Activated CD4-positive, alpha-beta T cell treated with anti-CD3 and anti-CD28 coated beads for 1 hour (primary cell): ENCODE measurements around the gene CPVL.

Experiments
- DNase-seq: peaks from one replicate; pipeline ENCODE4 v3.0.0-alpha.2; 2020

Gene CPVL

DNA sequence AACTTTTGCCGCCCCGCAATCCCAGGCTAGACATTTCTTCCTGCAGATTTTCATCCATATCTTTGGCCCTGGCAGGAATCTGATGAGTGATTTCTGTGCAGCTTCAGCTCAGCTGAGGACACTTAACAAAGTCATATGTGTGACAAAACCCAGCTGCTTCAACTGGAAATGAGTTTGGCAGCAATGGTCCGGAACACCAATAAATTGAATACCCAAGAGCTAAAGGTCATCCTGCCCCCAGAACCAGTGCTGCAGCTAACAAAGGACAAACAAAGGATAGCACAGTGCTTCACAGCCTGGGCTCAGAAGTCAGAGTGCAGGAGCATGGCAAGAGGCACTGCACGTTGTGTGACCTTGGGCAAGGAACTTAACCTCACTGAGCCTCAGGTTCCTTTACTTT is 148.2 kb downstream of the CPVL start:
- DNase-seq = no peak

DNA sequence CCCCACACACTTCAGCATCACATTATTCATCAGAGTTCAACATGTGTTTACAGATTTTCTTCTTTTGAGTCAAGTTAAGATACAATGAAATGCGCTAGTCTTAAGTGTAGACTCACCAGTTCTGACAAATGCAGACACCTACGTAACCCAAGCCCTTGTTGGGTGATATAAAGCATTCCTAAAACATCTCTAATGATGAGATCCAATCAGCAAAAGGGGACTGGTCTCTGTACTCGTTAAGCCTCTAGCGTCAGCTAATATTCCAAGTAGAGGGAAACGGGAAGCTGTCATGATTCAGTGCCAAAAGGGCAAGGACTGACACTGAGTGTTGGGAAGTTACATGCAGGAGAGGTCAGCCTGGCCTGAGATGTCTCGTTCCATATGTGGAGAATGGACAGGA is 149.5 kb downstream of the CPVL start:
- no peak for DNase-seq

DNA sequence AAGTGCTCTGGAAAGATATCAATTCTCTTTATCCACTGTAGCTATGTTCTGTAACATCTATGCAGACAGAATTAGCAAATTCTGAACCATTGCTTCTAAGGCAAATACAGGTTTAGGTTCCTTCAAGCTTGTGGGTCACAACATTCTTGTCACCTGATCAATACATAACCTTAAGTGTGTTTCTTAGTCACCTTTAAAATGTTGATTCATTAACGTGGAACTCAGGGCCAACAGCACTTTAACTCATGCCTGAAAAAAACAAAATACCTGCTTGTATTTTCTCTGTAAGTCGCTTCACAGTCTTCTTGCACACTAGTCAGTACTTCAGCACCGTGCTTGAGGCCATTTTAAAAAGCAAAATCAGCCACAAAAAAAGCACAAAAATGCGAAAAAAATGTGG is 153.0 kb downstream of the CPVL start:
- no peak for DNase-seq

DNA sequence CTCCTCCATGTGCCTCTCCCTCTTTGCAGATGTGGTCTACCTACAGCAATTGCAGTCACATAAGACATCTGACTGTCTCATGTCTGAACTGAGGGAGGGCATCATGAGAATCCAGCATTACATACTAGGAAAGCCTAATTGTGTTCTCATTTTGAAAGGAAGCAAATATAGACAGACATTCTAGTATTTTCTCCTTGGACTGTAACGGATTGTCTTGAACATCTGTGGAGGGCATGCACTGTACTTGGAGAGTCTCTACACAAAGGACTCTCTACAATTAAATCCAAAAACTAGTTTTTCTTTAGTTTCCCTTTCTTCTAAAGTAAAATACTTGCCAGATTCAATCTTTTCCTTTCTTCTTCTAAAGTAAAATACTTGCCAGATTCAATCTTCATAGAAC is 153.5 kb downstream of the CPVL start:
- no peak for DNase-seq

- no peak for DNase-seq
Observed at GRCh38 chr7:28990200-28990960, 156.0 kb downstream of the CPVL start.

DNA sequence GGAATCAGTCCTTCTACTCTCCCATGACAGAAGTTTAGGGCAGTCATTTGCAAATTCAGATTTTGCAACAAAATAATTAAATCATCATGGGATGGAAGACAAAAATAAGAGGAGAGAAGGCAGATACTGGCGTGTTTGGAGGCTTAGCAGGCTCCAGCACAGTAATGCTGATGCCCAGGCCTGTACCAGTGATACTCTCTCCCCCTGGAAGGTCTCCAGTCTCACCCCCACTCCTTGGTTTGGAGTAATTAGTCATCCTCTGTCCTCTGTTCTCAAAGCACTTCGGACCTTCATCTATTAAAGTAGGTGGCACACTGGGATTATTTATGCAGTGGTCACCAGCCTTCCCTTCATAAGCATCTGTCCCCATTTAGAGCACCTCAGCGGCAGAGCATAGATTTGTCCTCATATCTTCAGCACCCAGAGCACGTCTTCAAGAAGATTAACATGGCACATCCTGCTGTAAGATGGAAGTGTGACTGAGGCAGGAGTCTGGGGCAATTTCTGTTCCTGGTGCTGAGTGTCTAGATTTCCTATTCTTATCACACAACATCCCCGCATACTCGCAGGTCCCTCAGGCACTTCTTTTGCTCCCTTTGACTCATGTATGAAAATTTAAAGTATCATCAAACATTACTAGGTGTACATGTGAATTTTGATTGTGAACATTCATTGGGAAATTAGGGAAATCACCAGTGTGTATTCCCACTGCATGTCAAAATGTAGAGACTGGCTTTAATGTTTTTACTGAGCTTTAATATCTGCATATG is 156.9 kb downstream of the CPVL start:
- DNase-seq = no peak

DNA sequence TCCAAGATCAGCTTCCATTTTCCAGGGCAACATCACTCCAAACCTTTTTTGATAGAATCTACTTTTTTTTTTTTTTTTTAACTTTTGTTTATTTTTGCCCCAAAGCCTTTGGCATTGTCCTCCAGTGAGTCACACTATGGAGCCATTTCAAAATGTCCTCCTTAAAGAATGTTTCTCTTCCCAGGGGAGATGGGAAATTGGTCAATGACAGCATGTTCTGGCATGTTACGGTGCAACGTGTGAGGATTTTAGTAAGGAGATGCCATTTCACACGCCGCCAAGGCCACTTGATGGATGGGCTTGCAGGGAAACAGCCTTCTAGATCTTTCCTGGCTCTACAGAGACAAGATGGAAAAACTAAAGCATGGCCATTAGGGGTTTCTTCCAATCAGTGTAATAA is 157.5 kb downstream of the CPVL start:
- no peak for DNase-seq

DNA sequence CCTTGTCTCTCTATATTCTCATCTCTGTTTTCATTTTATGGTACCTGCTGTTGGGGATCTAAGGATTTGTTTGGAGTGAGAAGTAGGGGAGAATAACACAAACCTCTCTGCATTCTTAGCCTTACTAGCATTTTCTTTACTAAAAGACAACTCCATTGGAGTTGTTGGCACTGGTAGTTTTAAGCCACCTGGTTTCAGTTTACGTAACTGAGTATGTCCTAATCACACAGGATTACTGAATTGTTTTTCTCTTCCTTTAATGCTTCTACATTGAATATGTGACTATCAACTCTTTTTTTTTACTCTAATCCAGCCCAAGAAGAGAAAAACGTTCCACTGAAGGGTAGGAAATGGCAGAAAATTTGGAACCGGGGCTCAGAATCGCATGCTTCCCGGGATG is 158.2 kb downstream of the CPVL start:
- no peak for DNase-seq

GRCh38 chr7:28986765-28987110 is 159.6 kb downstream of the CPVL start:
- DNase-seq = no peak

DNA sequence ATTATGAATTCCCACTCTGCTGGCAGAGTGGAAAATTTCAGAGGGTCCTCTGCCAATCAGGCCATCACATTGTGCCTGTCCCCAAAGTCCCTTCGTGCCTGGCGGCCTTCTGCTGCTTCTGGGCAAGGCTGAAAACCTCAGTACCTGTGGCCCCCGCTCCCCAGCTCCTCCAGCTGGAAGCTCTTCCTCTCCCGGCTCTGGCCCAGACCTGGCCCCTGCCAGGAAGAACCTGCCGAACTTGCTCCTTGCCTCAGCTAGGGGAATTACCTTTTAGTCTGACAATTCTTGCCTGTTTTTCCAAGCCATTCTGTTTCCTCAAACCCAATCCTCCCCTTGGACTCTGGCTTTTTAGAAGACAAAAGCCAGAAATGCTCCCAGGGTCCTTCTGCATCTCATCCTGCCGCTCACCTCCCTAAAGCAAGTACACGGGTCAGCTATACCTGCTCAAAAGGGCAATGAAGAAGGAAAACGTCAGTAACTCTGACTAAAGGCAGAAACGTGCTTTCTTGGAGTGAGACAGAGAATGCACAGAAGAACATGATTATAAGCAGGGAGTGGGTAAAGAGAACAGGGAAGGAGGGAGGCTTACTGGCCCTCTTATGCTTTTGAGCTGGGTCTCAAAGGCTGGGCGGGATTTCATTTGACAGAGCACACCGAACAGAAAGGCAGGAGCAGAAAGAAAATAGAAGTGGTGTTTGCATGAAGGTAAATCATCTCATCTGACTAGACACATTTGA is 160.1 kb downstream of the CPVL start:
- no peak for DNase-seq

DNA sequence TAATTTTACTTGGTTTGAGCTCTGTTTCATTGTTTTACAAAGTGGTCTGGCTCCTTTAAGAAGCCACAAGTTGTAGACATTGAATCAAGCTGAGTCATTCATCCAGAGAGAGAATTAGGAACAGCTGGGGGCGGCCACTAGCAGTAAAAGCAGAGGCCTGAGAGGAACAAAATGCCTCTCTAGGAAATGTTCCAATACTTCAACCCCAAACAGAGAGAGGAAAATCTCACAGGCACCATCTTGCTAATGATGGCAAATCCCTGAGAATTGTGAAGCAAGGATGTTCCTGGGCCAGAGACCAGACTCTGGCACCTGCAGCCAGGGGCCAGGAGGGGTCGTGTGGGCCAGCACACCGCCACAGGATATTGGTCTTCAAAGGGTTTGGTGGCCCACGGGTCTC is 161.7 kb downstream of the CPVL start:
- no peak for DNase-seq

DNA sequence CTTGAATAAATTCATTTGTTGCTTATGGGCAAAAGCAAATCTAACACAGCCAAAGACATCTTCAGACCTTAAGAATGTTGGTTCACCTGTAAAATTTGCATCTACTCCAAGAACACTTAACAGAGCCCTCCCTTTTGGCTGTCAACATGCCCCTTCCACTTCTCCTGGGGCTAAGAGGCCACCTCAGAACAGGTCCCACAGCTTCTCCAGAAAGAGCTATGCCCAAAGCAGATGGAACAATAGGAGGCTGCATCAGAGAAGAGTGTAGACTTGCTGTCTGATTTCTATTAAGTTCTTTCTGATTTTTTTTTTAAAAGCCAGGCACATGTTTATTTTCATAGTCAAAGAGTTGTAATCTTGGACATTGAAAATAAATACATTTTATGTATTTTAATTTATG is 162.1 kb downstream of the CPVL start:
- DNase-seq = no peak

DNA sequence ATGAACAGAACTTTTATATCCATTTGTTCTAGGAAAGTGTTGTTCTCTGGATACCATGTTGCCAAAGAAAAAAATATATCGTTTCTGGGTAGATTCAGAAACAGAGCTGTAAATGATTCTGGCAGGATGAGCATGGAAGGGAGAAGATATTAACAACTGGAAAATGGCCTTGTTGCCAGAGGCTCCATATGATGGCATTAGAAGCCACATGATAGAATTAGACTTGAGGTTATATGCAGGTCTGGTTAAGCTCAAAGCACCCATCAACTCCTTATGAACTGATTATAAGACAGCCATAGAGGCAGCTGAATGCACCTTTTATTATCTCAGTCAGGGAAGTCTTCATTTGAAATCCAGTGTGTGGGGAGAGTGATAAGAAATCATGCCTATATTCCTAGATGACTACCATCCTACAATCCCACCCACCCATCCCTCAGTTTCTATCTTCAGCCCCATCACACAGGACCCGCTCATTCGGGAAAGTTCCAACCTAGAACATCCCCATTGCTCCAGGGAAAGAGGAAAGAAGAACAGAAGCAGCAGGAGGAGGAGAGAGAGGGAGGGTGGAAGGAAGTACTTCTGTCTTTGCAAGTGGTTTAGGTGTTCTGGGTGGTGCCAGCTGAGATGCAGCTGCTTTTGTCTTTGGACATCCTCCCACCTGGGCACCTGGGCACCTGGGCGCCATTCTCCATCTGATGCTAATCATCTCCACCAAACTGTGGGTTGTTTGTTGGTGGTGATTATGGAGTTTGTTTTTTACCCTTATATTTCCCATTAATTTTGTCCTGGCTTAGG is 162.7 kb downstream of the CPVL start:
- no peak for DNase-seq

GRCh38 chr7:28981161-28981465 is 165.2 kb downstream of the CPVL start:
- no peak for DNase-seq

DNA sequence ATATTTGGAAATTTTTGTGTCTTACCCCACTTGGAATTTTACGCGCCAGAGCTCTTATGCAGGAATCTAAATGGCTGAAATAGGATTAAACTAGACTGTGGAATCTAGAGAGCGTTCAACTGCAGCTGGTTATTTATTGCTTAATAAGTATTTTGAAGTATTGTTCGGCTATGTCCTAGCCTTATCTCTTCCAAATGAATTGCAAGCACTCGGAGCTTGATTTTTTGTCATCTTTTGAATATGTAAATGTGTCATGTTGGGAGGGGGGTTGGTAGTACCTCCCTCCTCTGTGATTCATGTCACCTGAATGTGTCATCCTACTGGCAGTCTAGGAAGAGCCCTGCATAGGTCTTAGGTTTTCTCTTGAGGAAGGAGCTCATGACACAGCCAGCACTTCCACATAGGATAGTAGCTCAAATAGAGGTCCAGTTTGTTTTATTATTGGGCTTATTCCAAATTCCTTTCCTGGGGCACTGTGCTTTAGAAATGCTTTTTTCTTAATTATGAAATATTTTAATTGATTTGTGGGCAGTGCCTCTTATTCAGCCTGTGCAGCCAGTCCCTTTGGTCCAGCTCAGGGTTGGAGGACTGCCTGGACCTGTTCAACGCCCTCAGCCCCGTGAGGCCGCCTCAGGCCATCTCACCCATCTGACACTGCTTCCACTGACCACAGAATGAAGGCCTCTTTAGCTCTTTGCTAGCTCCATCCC is 165.7 kb downstream of the CPVL start:
- DNase-seq = no peak

DNA sequence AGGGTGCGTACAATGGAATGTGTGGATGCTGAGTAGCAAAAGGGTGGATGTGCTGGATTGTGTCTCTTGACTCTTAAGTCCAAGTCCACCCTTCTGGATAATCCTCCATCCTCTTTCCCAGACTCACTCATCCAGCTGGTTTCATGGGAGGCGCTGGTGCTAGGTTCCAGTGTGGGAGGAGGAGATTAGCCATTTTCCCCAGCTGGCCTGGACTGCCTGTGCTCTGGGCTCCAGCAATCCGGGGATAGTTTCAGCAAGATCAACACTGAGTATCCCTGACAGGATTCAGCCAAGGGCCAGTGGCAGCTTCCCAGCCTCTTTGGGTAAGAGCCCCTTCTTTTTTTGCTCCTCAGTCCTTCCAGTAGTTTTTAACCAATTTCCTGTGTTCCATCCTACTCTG is 166.6 kb downstream of the CPVL start:
- no peak for DNase-seq

GRCh38 chr7:28977881-28978280 is 168.5 kb downstream of the CPVL start:
- DNase-seq = no peak

GRCh38 chr7:28976022-28976421 is 170.3 kb downstream of the CPVL start:
- DNase-seq = no peak

GRCh38 chr7:28973591-28973990 is 172.7 kb downstream of the CPVL start:
- DNase-seq = no peak

- no peak for DNase-seq
Observed at GRCh38 chr7:28964056-28964455, 182.3 kb downstream of the CPVL start.

- no peak for DNase-seq
Observed at GRCh38 chr7:28961972-28962371, 184.4 kb downstream of the CPVL start.

DNA sequence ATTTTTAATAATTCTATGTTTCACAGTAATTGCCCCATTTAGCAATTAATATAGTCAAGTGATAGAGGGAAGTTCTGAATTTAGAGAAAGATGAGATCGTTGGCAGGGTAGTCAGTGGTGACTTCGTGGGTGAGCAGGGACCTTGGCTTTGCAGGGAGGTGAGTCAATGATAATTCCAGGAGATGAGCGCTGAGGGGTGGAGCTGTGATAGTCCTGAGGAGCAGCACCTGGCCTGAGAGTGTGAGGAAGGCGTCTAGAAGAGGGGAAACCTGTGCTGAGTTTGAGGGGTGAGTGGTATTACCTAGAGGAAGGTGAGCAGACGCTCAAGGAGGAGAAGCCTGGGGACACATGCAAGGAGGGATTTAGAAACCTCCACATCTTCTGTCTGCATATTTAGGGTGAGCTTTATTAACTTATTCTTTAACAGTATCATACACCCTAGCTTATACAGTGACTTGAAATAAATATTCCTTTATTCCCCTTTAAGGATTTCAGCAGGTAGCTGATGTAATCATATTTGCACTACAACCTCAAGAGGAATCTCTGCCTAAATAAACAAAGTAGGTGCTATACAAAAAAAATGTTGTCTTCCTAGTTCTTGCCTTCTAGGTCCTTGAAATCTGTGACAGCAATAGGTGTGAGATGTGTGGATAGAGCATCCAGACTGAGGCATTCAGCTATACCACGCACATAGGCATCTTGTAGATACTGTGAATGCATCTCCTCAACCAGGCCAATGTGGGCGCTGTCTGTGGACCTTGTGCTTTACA is 186.1 kb downstream of the CPVL start:
- DNase-seq = no peak
